ENCODE measurements around the gene NEURL1B.
A peak's percentile ranks its signal among the peaks of the same experiment; 100 is the strongest.

Gene NEURL1B

DNA sequence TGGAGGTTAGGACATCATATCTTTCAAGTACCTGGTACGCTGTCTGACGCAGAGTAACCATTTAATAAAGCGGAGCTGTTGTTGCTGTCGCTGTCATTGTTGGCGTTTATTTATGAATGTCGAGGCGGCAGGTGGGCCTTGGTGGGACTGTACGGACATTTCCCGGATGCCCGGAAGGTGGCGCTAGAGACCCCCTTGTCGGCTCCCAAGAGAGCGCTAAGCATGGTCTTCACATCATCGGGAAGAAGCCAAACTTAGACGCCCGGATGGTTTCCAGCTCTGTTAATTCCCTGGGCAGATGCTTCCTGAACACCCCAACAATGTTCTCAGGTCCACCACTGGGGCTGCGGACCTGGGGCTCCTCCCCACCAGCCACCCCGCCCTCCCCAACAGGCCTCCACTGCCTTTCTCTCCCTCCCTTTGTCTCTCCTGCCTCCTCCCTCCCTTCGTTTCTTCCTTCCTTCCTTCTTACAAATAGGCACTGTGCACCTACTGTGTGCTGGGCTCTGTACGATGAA, 75.8 kb downstream of the NEURL1B start:
- DNase-seq = peak; percentile 55 to 95 (median 87)
- intact Hi-C loops (cut with DNase I) = loop anchor here (2.0 to 10.0 kb wide), 2 partner anchors 54 to 568 kb away; partner anchors contain the start of gene DUSP1

DNA sequence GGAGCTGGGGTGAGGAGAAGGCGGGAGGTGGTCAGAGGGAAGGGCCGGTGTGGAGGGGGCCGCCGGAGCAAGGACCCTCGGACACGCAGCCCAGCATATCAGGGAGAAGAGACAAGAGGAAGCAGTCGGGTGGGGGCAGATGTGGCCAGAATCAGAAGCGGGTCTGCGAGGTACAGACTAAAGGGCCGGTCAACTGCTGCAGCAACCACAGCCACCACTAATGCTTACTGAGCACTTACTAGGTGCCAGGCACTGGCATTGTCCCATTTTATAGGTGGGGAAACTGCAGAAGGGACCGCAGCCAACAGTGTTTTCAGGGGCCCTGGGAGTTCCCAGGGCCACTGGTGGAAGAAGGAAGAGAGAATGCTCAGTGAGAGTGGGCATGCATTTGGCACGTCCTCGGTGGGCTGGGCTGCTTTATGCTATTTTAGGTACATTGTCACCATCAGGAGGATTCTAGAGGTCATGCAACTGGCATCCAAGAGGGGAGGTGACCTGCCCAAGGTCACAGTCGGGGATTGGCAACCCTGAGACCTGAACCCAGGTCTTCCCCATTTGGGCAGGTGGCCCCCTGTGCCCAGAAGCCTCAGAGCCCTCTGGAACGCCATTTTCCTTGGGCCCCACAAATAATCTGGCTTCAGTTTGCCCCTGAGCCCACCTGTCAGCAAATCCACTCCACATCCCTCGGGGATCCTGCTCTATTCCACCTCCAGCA, 76.6 kb downstream of the NEURL1B start:
- DNase-seq = no peak
- intact Hi-C loops (cut with DNase I) = loop anchor here (2.0 to 10.0 kb wide), 2 partner anchors 53 to 567 kb away; partner anchors contain the start of gene DUSP1

DNA sequence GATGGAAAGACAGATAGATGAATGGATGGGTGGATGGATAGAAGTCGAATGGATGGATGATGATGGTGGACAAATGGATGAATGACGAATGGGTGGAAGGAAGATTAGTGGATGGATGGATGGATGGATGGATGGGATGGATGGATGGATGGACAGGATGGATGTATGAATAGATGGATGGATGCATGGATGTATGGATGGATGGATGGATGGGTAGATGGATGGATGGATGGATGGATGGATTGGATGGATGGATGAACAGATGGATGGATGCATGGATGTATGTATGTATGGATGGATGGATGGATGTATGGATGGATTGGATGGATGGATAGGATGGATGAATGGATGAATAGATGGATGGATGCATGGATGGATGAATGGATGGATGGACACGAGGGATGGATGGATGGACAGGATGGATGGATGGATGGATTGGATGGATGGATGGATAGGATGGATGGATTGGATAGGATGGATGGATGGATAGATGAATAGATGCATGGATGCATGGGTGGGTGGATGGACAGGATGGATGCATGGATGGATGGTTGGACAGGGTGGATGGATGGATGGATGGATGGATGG, 77.6 kb downstream of the NEURL1B start:
- intact Hi-C loops (cut with DNase I) = loop anchor here (10.0 kb wide), 1 partner anchor 566 kb away; no protein-coding TSS in a partner anchor
- DNase-seq = no peak

DNA sequence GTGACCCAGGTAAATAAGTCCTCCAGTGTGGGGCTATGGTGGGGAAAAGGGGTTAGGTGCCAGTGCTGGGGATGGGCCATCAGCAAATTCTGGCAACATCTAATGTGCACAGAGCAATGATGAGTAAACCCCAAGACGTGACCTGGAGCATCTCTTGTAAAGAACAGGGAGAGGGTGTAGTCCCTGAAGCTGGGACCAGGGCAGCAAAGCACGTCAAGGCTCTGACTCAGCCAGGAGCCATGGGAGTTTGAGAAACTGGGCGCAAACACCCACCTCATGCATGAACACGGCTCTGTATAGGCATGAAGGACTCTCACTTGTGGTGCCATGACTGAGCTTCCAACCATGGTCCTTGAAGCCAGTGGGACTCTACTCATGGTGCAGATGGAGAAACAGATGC, 78.1 kb downstream of the NEURL1B start:
- intact Hi-C loops (cut with DNase I) = loop anchor here (10.0 kb wide), 1 partner anchor 566 kb away; no protein-coding TSS in a partner anchor
- no peak for DNase-seq

DNA sequence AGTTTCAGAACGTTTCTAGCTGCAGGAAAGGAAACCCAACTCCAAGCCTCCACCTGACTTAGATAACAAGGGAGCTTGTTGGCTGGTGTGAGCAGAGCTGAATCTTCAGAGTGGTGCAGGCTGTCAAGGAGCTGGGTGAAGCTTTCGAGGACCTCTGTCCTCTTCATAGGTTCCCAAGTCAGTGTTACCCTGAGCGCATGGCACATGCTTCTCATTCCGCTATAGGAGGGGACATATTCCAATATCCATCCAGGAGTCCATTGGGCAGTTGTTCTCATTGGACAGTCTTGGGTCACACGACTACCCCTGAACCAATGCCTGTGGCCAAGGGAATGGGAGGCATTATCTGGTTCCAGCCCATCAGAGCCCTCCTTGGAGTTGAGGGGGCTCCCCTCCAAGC, 79.6 kb downstream of the NEURL1B start:
- intact Hi-C loops (cut with DNase I) = no loop called here
- peak in 1 of 42 donors; percentile 18 for DNase-seq

DNA sequence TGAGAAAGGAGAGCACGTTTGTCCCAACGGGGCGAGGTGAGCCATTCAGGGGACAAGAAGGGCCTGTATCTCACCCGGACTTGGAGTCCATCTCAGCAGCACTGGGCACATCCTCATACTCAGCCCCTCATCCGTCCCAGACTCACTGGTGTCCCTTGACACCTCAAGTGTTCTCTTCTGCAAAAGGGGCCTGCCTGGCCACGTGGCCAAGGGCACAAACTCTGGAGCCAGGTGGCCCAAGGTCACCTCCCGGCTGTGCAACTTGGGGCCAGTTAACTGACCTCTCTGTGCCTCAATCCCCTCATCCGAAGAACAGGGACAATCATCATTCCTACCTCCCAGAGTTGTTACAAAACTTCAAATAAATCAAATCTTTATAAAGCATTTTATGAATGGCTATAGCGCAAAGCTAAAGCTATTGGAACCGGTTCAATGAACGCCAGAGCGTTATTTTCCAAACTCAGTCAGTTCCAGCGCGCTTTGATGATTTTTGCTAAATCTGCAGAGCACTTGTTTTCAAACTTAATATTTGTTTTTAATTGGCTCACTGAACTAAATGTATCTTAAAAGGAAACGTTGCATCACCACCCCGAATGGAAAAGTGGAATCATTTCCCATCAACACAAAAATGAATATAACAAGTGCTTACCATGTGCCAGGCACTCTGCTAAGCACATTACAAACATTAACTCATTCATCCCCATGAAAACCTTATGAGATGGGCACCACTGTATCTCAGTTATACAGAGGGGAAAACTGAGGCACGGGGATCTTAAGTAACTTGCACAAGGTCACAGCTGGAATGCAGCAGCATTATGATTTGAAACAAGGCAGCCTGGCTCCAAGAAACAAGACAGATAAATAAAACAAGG, 80.6 kb downstream of the NEURL1B start:
- DNase-seq = no peak
- intact Hi-C loops (cut with DNase I) = no loop called here

DNA sequence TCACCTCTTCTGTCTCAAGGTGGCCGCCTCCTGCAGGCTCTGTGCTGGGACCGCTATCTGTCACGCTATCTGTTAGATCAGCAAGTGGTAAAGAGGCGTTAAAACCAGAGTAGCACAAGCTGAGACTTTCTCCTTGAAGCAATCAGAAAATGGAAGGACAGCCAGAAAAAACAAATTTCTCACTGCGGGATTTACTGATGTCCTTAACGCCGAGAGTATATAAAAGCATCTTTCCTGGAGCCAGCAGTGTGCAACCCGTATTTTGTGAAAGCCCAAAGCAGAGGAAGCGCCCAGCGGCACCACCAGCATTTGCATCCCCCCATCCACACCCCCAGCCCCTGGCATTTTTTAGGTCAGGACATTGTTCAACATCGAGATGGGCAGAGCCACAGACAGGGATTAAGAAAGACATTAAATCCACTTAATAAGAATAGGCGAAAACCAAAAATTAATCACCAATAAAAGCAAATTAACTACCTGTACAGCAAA, 81.3 kb downstream of the NEURL1B start:
- no peak for DNase-seq
- intact Hi-C loops (cut with DNase I) = no loop called here

DNA sequence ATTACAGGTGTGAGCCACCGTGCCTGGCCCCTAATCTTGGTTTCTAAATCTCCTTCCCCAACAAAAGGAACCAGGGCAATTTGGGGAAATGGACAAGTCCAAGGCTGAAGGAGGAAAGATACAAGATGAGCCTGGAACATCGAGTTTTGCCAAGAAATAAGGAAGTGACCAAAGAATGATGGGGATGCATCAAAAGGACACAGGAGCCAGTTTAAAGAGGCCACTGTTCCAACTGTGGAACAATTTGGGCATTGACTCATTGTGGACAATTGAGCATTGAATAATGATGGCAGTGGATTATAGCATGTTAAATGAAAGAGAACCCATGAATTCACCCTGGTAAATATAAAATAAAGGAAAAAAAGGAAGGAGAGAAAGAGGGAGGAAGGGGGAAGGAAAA, 82.4 kb downstream of the NEURL1B start:
- peak in 8 of 42 donors; percentile 28 to 68 (median 54) for DNase-seq
- intact Hi-C loops (cut with DNase I) = no loop called here

DNA sequence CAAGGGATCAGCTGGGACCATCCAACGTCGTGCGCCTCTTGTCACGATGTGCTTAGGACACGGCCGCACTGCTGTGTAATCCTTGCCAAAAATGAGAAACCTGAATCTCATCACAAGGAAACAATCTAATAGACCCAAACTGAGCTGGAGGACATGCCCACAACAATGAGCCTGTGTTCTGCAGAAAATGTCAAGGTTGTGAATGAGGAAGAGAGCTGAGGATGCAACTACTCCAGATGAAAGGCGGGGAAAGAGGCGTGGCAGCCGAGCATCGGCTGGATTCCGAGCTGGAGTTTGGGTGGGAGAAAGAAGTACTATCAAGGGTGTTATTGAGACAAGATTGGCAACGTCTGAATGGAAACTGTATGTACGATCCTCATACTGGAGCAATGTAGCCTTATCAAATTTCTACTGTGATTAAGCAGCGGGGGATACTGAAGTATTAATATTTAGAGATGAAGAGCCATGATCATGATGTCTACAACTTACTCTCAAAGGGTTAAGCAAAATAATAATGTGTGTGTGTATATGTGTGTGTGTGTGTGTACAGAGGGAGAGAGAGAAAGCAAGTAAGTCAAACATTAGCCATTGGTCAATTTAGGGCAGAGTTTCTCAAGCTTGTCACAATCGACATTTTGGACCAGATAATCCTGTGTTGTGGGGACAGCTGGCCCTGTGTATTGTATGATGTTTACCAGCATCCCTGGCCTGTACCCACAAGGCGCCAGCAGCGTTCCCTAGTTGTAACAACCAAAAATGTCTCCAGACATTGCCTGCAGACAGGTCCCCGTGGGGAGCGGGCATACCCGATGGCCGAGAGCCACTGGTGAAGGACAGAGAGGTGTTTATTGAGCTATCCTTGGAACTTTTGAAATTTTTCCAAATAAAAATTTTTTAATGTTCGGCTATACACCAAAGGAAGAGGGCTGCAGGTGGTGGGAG, 83.5 kb downstream of the NEURL1B start:
- intact Hi-C loops (cut with DNase I) = no loop called here
- DNase-seq = peak in 22 of 42 donors; percentile 14 to 77 (median 48)

DNA sequence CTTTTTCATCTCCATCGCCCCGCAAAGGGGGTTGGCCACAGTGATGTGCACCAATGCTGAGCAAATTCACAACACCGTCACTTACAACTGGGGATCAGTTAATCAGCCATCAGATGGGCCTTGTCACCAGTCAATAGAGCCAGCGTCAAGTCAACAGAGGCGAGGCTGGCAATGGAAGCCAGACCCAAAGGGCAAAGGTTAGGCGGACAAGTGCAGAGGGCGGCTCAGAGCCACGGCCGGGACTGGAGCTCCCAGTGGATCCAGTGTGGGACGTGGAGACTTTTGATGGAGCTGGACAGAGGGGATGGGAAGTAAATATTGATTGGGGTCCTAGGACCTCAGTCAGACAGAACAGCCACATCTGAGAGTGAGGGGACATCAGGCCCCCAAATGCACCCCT, 84.2 kb downstream of the NEURL1B start:
- peak in 1 of 42 donors; percentile 20 for DNase-seq
- intact Hi-C loops (cut with DNase I) = no loop called here

DNA sequence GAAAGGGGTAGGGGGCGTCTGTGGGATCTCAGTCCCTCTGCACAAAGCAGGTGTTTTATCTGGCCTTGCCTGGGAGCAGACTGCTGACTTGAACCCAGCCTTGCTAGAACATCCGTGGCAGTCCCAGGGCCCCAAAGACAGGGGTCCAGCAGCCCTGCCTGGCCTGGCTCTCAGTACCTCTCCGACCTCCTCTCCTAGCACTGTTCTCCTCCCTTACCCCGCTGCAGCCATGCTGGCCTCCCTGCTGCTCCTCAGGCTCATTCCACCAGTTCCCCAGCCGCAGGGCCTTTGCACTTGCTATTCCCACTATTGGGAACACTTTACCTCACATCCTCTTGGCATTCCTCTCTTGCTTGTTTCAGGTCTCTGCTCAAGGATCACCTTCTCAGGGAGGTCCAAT, 84.7 kb downstream of the NEURL1B start:
- DNase-seq = no peak
- intact Hi-C loops (cut with DNase I) = no loop called here

DNA sequence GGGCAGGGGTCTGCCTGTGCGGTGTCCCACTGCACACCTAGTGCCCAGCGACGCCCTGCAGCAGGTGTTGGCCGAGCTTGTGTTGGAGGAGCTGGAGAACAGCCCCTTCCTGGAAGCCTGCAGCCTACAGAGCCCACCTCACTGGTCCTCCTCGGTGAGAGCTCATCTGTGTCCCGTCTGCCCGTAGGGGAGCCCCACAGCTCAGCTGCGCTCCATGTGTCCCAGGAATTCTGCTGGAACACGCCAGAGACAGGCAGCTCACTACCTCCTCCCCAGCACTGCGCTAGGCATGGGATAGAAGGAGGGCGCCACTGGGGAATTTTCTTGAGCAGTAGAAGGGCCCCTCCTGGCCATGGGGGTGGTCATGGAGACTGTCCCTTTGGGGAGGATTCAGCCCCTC, 85.9 kb downstream of the NEURL1B start:
- intact Hi-C loops (cut with DNase I) = no loop called here
- no peak for DNase-seq

DNA sequence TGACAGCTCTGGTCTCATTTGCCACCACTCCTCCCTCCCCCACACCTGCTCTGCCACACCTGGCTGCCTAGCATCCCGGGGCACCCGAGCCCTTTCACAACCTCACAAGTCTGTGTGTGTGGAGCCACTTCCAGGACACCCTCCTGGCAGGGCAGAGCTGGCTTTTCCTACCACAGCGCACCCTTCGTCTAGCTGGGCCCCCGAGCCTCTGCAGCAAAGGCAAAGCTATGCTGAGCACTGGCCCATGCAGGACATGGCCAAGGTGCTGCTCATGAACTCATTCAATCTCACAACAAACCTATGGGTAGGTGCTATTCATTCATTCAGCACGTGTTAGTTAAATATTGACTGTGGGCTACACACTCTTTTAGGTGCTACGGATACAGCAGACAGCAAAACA, 86.5 kb downstream of the NEURL1B start:
- DNase-seq = no peak
- intact Hi-C loops (cut with DNase I) = no loop called here

DNA sequence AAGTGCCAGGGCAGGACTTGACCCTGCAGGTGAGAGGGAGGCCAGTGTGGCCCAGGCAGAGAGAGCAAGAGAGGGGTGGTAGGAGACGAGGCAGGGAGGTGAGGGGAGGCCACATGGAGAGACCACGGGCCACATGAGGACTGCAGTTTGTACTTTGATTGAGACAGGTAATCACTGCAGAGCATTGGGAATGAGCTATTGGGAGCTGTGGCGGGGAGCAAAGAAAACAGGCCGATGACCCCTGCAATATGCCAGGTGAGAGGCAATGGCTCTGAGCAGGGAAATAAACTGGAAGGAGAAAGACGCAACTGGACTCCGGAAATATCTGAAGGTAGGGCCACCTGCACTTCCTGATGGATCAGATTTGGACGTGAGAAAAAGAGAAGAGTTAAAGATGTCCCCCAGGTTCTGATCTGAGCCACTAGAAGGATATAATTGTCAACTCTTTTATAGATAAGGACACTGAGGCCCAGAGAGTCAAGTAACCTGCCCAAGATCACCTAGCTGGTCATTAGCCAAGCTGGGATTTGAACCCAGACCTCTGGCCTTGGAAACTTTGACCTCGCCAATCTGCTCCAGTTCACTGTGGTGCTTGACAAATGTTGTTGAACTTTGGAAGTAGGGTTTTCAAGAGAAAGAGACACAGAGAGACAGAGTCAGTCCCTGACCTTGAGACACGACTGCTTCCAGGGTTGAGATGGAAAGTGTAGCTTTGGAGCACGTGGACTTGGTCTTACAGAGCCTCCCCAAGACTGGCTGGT, 87.6 kb downstream of the NEURL1B start:
- no peak for DNase-seq
- intact Hi-C loops (cut with DNase I) = no loop called here

DNA sequence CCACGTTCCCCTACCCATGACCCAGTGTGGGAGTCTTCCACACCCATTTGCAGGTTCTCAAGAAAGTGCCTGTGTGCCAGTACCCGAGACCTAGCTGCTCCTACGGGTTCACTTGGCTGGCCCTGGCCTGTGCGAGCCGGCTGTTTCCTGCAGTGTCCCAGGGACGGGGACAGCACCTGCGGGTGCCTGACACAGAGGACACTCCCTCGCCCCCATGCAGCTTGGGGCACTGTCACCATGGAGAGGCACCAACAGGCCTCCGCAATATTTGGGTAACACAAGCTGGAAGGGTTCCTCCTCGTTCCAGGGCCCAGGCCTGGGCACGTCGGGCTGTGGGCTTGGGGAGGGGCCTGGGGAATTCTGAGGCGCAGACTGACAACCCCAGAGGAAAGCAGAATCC, 88.5 kb downstream of the NEURL1B start:
- peak in 1 of 42 donors; percentile 8 for DNase-seq
- intact Hi-C loops (cut with DNase I) = no loop called here

DNA sequence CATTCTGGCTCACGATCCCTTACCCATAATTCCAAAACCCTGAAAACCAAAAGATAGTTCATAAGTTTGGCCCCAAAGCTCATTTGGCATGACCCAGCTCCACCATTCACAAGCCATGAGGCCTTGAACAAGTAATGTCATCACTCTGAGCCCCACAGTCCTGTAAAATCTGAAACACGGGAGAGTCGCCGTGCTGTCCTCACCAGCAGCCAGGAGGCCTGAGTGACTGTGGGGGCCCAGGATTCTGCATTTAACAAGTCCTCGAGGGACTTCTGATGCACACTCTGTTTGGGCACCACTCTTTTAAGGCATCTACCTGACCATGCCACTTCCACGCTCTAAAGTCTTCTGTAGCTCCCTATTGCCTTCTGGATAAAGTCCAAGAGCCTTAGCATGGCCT, 89.2 kb downstream of the NEURL1B start:
- DNase-seq = no peak

DNA sequence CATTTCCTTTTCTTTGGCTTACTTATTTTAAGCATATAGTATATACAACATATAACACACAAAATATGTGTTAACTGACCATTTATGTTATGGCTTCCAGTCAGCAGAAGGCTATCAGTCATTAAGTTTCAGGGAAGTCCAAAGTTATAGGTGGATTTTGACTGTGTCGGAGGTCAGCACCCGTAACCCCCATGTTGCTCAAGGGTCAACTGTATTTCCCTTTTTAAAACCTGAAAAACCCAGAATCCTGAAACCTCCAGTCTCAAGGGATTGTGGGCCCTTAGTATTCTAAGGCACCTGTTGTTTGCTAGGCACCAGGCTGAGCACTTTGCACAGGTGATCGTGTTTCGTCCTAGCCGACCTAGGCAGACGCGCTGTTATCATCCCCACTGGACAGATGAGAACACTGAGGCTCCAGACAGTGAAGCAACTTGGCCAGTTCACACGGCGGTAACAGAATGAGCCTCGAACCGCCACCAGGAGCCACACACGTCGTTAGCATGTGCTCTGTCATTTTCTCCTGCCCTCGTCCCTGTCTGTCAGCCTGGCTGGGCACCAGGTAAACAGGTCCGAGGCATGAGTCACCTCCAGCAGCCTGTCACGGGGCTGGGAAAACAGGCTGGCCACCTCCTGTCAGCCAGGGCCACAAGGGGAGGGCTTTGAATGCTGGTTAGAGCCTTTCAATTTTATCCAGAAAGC, 90.1 kb downstream of the NEURL1B start:
- intact Hi-C loops (cut with DNase I) = no loop called here
- no peak for DNase-seq

More for the DNA sequence above, 89.2 kb downstream of the NEURL1B start:
- intact Hi-C loops (cut with DNase I) = no loop called here
